Fibroblast of the conjunctiva (primary cell): ENCODE data around the gene UNC13A.
A peak's percentile ranks its signal among the peaks of the same experiment; 100 is the strongest.

Experiments used
- DNase-seq: peaks from one replicate; pipeline ENCODE4 v3.0.0-alpha.2; 2010; ENCODE audit warnings: low read depth

The UNC13A gene

DNA sequence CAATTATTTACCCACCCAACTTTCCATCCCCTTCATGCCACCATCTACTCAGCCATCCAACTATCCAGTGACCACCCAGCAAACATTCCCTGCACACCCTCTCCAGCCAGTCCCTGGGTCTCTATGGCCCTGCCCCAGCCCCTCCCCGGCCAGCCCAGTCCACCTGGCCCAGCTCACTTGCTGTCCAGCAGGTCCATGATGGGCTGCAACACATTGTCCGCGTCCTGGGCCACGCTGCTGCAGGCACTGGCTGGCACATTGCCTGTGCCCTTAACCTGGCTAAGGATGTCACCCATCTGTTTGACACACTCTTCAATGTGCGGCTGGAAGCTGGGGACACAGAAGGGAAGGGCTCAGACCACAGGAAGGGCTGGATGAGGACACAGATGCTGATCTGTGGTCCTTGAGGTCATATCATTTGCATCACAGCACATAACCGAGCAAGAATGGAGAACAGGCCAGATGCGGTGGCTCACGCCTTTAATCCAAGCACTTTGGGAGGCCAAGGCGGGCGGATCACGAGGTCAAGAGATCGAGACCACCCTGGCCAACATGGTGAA lies 61.6 kb downstream of the UNC13A start:
- no peak for DNase-seq

GRCh38 chr19:17625980-17626379 lies 62.2 kb downstream of the UNC13A start:
- no peak for DNase-seq

- DNase-seq: no peak
These were observed 63.1 kb downstream of the UNC13A start for GRCh38 chr19:17625043-17625442.

GRCh38 chr19:17624314-17624991 lies 63.7 kb downstream of the UNC13A start:
- no peak for DNase-seq

- DNase-seq: no peak
These were observed 64.8 kb downstream of the UNC13A start for GRCh38 chr19:17623224-17623935.

DNA sequence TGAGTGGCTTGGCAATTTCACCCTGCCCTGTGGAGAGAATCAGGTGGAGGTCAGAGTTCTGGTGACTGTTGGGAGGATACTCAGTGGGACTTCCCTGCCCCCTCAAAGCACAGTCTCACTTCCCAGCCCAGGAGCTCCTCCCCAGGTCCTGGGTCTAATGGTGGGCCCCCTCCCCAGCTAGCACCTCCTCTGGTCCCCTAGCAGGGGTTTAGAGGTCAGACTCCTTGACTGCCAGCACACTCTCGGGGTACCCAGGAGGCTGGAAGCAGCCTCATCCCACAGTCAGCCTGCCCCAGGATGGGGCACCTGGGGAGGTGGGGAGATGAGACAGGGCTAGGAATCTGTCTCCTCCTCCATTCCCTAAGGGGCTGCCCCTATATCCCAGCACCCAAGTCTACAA lies 67.5 kb downstream of the UNC13A start:
- DNase-seq: no peak

DNA sequence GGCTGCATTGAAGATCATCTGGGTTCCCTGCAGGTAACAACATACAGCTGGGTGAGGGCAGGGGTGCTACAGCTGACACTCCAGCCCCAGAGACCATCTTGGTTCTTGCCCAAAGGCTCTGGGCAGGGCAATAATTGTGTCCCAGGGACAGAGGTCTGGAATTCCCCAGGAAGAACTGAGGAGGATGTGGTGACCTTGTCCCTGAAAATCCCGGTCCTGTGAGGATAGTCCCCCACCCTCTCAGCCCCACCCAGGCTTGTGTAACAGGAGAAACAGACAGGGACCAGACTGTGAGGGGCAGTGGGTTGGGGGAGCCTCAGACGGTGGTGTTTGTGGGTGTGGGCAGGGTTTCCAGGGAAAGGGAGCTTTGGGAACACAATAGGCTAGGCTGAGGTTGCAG lies 69.2 kb downstream of the UNC13A start:
- no peak for DNase-seq

DNA sequence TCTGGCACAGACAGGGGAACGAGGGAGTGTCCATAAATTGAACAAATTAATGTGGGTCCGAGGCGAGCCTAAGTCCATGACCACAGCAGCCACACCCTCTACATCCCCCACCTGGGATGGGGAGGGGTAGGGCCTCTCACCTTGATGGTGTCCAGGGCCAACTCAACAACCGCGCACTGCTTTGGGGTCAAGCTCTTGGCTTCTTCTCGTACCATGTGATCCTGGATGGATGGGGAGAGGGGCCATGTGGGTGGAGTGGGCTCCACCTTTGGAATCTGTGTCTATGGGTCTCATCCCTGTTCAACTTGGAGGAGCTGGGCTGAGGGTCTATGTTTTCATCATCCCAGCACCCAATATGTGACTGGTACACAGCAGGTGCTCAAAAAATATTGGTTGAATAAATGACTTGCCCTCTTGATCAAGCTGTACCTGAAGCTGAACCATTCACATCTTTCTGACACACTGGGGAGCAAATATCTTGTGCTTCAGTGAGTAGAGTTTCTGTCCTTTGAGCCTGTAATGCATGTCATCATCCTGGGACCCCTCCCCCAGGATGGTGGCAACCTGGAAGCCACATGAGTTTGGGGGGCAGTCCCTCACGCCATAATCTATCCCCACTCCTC lies 69.8 kb downstream of the UNC13A start:
- no peak for DNase-seq

DNA sequence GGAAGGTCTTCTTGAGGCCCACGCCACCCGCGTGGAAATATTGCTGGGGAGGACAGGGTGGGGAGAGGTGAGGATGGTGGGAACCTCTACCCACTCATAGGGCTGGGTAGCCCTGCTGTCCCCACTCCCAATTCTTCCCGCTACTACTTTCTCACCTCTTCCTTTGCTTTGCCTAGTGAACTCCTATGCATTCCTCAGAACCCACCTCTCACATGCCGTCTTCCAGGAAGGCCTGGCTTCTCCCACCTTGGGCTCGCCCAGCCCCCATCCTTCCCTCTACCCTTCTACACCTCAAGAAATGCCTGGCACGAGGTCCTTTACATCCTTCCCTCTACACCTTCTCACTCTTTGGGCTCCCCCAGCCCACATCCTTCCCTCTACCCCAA lies 70.4 kb downstream of the UNC13A start:
- no peak for DNase-seq

DNA sequence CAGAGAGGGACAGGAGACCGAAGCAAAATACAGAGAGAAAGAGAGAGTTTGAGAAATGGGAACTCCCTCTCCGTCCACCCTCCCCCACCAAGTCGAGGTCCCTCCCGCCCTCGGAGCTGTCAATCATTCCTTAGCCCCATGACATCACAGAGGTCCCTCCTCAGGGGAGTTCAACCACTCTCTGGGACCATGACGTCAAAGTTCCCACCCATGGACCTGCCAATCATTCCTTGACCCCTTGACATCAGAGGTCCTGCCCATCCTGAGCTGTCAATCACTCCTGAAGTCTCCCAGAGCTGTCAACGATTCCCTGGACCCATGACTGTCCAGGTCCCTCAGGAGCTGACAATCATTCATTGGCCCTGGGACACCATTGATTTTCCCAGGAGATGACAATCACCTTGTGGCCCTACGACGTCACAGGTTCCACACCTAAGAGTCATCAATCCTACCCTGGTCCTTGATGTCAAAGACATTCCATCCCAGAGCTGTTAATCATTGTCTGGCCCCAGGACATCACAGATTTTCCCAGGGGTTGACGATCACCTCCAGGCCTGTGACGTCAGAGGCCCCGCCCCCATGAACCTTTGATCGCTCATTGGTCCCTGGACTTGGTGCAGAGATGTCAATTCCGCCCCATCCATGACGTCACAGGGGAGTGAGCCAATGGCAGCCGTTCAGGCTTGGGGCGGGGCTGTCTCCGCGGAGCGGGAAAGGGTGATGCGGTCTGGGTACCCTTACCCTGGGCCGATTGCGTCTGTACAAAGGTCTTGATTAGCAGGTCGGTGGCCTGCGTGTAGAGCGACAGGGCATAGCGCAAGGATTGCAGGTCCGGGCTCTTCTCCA lies 71.0 kb downstream of the UNC13A start:
- DNase-seq: no peak

- no peak for DNase-seq
These were observed 71.5 kb downstream of the UNC13A start for GRCh38 chr19:17616686-17616960.

DNA sequence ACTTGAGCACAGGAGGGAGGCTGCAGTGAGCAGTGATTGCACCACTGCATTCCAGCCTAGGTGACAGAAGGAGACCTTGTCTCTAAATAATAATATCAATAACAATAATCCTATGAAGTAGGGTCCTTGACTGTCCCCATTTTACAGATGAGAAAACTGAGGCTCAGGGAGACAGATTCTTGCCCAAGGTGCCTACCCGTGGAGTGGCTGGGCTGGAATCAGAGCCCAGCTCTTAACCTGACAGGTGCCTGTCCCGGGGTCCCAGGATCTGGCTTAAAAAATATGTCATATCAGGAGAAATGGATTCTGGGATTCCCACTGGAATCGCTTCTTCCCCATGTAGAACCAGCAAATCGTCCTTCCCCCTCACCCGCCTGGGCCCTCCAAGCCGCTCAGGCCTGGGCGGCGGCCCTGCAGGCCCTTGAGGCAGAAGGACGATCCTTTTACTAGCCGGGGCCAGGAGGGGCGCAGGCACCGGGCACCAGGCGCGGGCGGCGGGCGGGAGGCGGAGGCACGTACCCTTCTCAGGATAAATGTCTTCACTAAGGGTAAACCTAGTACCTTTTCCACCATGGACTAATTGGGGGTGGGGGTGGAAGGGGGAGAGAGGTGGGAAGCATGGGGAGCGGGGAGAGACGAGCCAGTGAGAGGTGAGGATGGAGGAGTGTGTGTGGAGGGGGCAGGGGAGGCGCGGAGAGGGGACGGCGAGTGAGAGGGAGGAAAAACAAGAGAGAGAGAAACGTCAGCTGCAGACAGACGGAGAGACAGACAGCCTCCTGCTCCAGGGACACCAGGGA lies 72.1 kb downstream of the UNC13A start:
- no peak for DNase-seq

DNA sequence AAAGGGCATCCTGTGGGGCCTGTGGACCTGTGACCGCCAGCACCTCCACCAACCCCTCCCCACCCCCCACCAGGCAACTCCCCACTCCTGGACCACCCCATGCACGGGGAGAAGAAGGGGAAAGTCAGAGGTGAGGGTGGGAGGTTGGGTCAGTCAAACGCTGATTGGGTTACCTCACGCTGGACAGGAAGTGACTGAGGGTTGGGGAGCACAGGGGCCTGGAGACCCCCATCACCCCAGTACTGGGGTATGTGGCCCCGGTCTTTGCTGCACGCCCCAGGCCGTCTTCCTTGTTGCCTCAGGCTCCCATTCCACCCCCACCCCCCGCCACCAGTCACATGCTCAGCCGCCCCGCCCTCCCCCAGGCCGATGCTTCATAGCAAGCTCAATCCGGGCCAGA lies 73.7 kb downstream of the UNC13A start:
- DNase-seq: no peak

GRCh38 chr19:17611462-17612244 lies 76.5 kb downstream of the UNC13A start:
- DNase-seq: no peak

DNA sequence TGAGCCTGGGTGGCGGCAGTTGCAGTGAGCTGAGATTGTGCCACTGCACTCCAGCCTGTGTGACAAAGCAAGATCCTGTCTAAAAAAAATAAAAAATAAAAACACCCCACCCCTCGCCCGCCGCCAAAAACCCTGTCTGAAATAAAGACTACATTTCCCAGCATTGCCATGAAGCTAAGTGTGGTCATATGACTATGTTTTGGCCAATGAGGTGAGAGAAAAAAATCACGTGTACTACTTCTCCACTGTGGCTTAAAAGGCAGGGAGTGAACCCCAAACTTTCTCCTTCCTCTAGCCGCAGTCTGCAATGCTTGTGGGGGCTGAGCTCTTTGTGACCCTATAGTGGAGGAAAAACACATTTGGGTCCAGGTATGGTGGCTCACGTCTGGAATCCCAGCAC lies 77.8 kb downstream of the UNC13A start:
- DNase-seq: no peak

- no peak for DNase-seq
These were observed 80.2 kb downstream of the UNC13A start for GRCh38 chr19:17607936-17608335.

- no peak for DNase-seq
These were observed 81.5 kb downstream of the UNC13A start for GRCh38 chr19:17606590-17607185.

DNA sequence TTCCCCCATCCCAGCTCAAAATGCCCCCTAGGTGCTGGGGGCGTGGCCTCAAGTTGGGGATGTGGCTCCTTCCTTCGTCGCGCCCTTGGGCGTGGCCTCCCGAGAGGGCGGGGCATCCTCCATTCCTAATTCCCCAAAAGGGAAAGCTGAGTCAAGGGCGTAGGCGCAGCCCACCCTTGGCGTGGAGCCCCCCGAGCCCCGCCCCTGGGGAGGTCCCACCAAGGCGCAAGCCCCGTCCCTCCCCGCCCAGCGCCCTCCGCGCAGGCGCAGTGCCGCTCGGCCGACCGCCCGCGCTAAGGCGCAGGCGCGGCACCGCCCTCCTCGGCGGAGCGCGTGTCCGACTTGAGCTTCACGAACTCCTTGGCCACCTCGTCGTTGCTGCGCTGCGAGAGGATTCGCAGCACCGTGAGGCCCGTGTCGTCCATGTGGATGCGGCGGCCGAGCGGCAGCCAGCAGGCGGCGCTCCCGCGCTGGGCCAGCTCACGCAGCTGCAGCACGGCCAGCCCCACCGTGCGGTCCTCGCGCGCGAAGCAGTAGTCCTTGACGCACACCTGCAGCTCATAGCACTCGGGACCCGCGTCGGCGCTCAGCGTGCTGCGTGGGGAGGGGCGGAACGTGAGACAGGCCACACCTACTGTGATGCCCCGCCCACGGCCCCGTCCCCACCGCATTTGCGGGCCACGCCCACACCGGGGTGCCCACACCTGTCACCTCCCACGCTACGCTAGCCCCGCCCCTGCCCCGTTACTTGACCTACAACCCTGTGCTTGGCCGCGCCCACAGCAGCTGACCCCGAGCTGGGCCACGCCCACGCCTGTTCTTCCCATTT lies 82.2 kb downstream of the UNC13A start:
- peak; percentile 42 for DNase-seq

DNA sequence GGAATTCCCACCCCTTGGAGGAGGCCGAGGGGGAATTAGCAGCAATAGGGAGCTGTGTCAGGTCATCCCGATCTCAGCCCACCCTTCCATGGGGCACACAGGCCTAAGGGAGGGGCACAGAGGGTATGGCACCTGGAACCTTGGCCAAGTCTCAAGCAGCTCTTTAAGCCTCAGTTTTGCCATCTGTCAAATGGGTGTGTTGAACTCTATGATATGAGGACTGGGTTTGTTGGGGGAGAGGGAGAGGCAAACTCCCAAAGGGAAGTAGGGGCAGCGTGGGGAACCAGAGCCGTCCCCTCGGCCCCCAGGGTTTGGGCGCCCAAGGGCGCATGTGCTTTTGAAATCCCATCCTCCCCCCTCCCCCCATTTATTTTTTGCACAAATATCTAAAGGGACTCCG lies 83.0 kb downstream of the UNC13A start:
- no peak for DNase-seq
